Thyroid gland (tissue), 4 donors: Measurements from ENCODE around the gene CALCA. TPM values are rescaled to one million over a fixed set of nuclear protein-coding genes. Genes with fewer than 3 reads are reported as not detected.

Experiments
- DNase-seq, 2 donors: peaks; one replicate each; pipeline ENCODE4 v3.0.0-alpha.2; 2019
- H3K27ac ChIP-seq, 3 donors: fragments of 200-600 bp; sonication (generic); 1 replicate in 2 of 3; 2 replicates in 1 of 3; pipeline ENCODE4 v1.5.1; 2016 to 2019; ENCODE audit warnings: mild to moderate bottlenecking in 1 of 3, moderate library complexity in 1 of 3
- H3K27me3 ChIP-seq: fragments of 200-600 bp; sonication (generic); one replicate; pipeline ENCODE4 v1.5.1; 2019
- H3K36me3 ChIP-seq, 2 donors: fragments of 200-600 bp; sonication (generic); one replicate each; pipeline ENCODE4 v1.5.1; 2016 to 2019
- H3K4me1 ChIP-seq, 2 donors: fragments of 200-600 bp; sonication (generic); one replicate each; pipeline ENCODE4 v1.5.1; 2017 to 2019
- H3K4me3 ChIP-seq, 3 donors: fragments of 200-600 bp; sonication (generic); replicated peaks in 1 of 3; 1 replicate in 2 of 3; 2 replicates in 1 of 3; pipeline ENCODE4 v1.5.1; 2016; ENCODE audit warnings: mild to moderate bottlenecking in 1 of 3
- H3K9me3 ChIP-seq: fragments of 200-600 bp; sonication (generic); one replicate; pipeline ENCODE4 v1.5.1; 2017
- POLR2A ChIP-seq, 2 donors: fragments of 450-650 bp; IDR thresholded peaks; one replicate each; pipeline ENCODE4 v1.6.1; 2017; ENCODE audit warnings: antibody characterized with exemption in 2 of 2, mild to moderate bottlenecking in 2 of 2, moderate library complexity in 1 of 2
- WGBS, 2 donors: methylation state at CpG; one replicate each; pipeline ENCODE4 v1.1.5; 2017; 5-methylcytosine and 5-hydroxymethylcytosine counted together
- intact Hi-C: fragments of 100-400 bp; cut with DNase I; formaldehyde crosslinking; loops from one replicate; pipeline ENCODE4 v1.15.1; 2023
- total RNA-seq, 4 donors: library from RNA; depleted of rRNA; stranded (reverse); fragments of >200 nt; gene quantifications; one replicate each; pipeline ENCODE4 v1.2.3, GENCODE V29; 2016
- TF ChIP-seq, protein P1 (sequence below), 6 experiments: fragments of 200-600 bp in 3 of 6; fragments of 450-650 bp in 3 of 6; sonication (generic) in 3 of 6; IDR thresholded peaks; one replicate each; pipeline ENCODE4 v1.5.1; 2016 to 2019; ENCODE audit warnings: antibody characterized with exemption in 6 of 6, mild to moderate bottlenecking in 2 of 6, inconsistent platforms in 1 of 6, moderate library complexity in 1 of 6

The CALCA gene
- total RNA-seq, 4 donors from 2014 or later, result 50.7 to 970 (median 569) TPM; not detected in 1

GRCh38 chr11:14969901-14970323 is 2.2 kb downstream of the CALCA start:
- WGBS, 2 donors, result 56 to 69% methylated on average over 2 of the region's 7 CpGs
- H3K36me3 ChIP-seq, result no peaks in the 10 kb centered on the region
- H3K4me3 ChIP-seq, result no peak overlapping the region
- peaks cover 14% of the 10 kb centered on the region for H3K27me3 ChIP-seq
- no peaks in the 10 kb centered on the region for H3K9me3 ChIP-seq
- H3K4me1 ChIP-seq, result peaks cover 9 to 24% of the 10 kb centered on the region in 2 donors
- no peak overlapping the region for H3K27ac ChIP-seq
- TF ChIP-seq POLR2A (IDR thresholded peaks at IDR 0.05), result no peak
- TF ChIP-seq, protein P1, sequence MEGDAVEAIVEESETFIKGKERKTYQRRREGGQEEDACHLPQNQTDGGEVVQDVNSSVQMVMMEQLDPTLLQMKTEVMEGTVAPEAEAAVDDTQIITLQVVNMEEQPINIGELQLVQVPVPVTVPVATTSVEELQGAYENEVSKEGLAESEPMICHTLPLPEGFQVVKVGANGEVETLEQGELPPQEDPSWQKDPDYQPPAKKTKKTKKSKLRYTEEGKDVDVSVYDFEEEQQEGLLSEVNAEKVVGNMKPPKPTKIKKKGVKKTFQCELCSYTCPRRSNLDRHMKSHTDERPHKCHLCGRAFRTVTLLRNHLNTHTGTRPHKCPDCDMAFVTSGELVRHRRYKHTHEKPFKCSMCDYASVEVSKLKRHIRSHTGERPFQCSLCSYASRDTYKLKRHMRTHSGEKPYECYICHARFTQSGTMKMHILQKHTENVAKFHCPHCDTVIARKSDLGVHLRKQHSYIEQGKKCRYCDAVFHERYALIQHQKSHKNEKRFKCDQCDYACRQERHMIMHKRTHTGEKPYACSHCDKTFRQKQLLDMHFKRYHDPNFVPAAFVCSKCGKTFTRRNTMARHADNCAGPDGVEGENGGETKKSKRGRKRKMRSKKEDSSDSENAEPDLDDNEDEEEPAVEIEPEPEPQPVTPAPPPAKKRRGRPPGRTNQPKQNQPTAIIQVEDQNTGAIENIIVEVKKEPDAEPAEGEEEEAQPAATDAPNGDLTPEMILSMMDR (IDR thresholded peaks at IDR 0.05), result peak in 1 of 6 experiments; percentile 29
- DNase-seq, result peak; percentile 23 to 39
- intact Hi-C loops, result loop anchor here (10.0 kb wide), 1 partner anchor 105 kb away; the partner anchor contains the start of gene CALCB

- H3K9me3 ChIP-seq, result no peaks in the 10 kb centered on the region
- TF ChIP-seq, protein P1 (IDR thresholded peaks at IDR 0.05), result no peak
- TF ChIP-seq POLR2A (IDR thresholded peaks at IDR 0.05), result no peak
- H3K4me1 ChIP-seq, result peaks cover 0 to 6% of the 10 kb centered on the region in 2 donors
- H3K27me3 ChIP-seq, result peaks cover 2% of the 10 kb centered on the region
- no peak for DNase-seq
- WGBS, 2 donors, result 81 to 82% methylated on average over 5 of the region's 5 CpGs
- H3K4me3 ChIP-seq, result no peak overlapping the region
- intact Hi-C loops, result no loop called here
- H3K36me3 ChIP-seq, result no peaks in the 10 kb centered on the region
- H3K27ac ChIP-seq, result no peak overlapping the region
Observed at GRCh38 chr11:14967581-14968243, 4.4 kb downstream of the CALCA start.

DNA sequence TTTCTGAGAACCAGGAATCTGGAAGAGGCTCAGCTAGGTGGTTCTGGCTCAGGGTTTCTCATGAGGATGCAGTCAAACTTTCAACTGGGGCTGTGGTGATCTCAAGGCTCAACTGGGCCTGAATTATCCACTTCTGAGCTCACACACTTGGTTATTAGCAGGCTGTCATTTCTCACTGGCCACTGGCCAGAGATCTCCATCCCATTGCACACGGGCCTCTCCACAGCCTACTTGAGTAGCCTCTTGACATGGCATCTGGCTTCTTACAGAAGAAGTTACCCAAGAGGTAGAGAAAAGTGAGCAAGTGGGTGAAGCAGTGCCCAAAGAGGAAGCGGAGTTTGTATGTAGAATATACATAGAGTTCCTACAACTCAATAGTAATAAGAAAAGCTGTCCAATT is 16.0 kb downstream of the CALCA start:
- peak; percentile 92 to 94 for DNase-seq
- Histone ChIP-seq H3K27me3 (no peaks in the 10 kb centered on the region), H3K36me3 (no peaks in the 10 kb centered on the region), H3K9me3 (no peaks in the 10 kb centered on the region), H3K27ac (no peak overlapping the region), H3K4me1 (peaks cover 0 to 7% of the 10 kb centered on the region in 2 donors), H3K4me3 (no peak overlapping the region)
- intact Hi-C loops, result no loop called here
- TF ChIP-seq, protein P1 (IDR thresholded peaks at IDR 0.05), result no peak
- no peak for TF ChIP-seq POLR2A (IDR thresholded peaks at IDR 0.05)
- 27 to 37% methylated on average over 2 of the region's 2 CpGs for whole genome bisulfite sequencing, 2 donors

GRCh38 chr11:14954581-14954980 is 17.6 kb downstream of the CALCA start:
- Histone ChIP-seq H3K4me3 (no peak overlapping the region), H3K36me3 (no peaks in the 10 kb centered on the region), H3K9me3 (no peaks in the 10 kb centered on the region), H3K27me3 (no peaks in the 10 kb centered on the region), H3K4me1 (peaks cover 0 to 7% of the 10 kb centered on the region in 2 donors), H3K27ac (no peak overlapping the region)
- TF ChIP-seq, protein P1 (IDR thresholded peaks at IDR 0.05), result no peak
- TF ChIP-seq POLR2A (IDR thresholded peaks at IDR 0.05), result no peak
- DNase-seq, result no peak
- intact Hi-C loops, result no loop called here

DNA sequence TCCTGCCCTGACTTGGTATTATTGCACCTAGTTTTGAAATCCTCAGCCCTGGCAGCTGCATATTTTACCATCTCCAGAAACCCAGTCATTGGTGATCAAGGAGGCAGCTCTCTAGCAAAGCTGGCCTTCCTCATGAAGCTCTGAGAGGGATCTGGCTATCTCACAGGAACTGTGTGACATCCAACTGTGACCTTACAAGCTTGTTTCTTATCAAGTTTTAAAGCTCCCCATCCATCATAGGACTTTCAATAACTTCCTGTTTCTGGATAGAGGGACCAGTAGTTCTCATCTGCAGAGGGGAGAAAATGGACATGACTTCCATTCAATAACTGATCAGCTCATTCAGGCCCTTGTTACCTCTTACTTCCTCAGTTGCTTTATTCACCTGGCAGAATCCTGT is 18.2 kb downstream of the CALCA start:
- no peak overlapping the region for H3K27ac ChIP-seq
- no peaks in the 10 kb centered on the region for H3K27me3 ChIP-seq
- no peak overlapping the region for H3K4me3 ChIP-seq
- DNase-seq, result no peak
- H3K9me3 ChIP-seq, result no peaks in the 10 kb centered on the region
- no peak for TF ChIP-seq POLR2A (IDR thresholded peaks at IDR 0.05)
- TF ChIP-seq, protein P1 (IDR thresholded peaks at IDR 0.05), result no peak
- H3K36me3 ChIP-seq, result no peaks in the 10 kb centered on the region
- peaks cover 0 to 7% of the 10 kb centered on the region in 2 donors for H3K4me1 ChIP-seq
- intact Hi-C loops, result no loop called here
